HCT116 (cell line): Measurements from ENCODE around the gene SRPK2. TPM values are rescaled to one million over a fixed set of nuclear protein-coding genes. Genes with fewer than 3 reads are reported as not detected.

Experiments
- ATAC-seq: fragments of 200-7000 bp; cut with Tn5 transposase; 2 replicates; pipeline ENCODE4 v1.9.1; 2020; ENCODE audit warnings: mild to moderate bottlenecking, moderate library complexity
- BruUV-seq: library from RNA; stranded (reverse); fragments of 400-500 nt; replicated peaks from 2 replicates; lab custom pipeline; 2021; lab: Mats Ljungman, UMichigan
- CTCF ChIA-PET: fragments of 300-600 bp; sonication (Branson Sonifier 250); formaldehyde crosslinking; loops from one replicate; lab custom pipeline; 2021; ENCODE audit warnings: antibody characterized with exemption; lab: Charles Lee
- POLR2A ChIA-PET: fragments of 300-600, 350-600 bp; sonication (Branson Sonifier 250); formaldehyde crosslinking; loops from one replicate; lab custom pipeline; 2021; ENCODE audit warnings: antibody characterized with exemption; lab: Charles Lee
- RAD21 ChIA-PET, 2 experiments: fragments of 300-600 bp; sonication (Branson Sonifier 250); formaldehyde crosslinking; loops; one replicate each; lab custom pipeline; 2023; ENCODE audit warnings: low total read pairs in 2 of 2; ENCODE audit not compliant: uncharacterized antibody in 2 of 2, unreplicated experiment in 2 of 2, low non-redundant PET in 1 of 2; lab: Charles Lee
- DNase-seq: peaks from one replicate; pipeline ENCODE4 v3.0.0-alpha.2; 2010; ENCODE audit warnings: low read depth, low spot score
- H2AFZ ChIP-seq: fragments of 200-600 bp; shearing (Covaris generic), sonication (generic); 2 replicates; pipeline ENCODE4 v1.6.1; 2017; ENCODE audit warnings: low read depth, mixed run types, mixed read lengths, antibody characterized with exemption, low read length; ENCODE audit not compliant: poor library complexity, severe bottlenecking
- H3K27ac ChIP-seq: 2 replicates; pipeline ENCODE4 v1.5.1; 2012; ENCODE audit warnings: low read depth, low read length
- H3K27me3 ChIP-seq: fragments of 200-600 bp; sonication (generic); 2 replicates; pipeline ENCODE4 v1.6.1; 2016; ENCODE audit warnings: mixed run types, low read length, mixed read lengths; ENCODE audit not compliant: insufficient read depth
- H3K36me3 ChIP-seq, 2 experiments: fragments of 200-500 bp in 1 of 2; fragments of 200-600 bp in 1 of 2; sonication (Bioruptor generic) in 1 of 2; sonication (generic) in 1 of 2; 2 replicates each; pipeline versions ENCODE4 v1.5.1 to v1.6.1; 2014 to 2016; ENCODE audit warnings: low read length in 2 of 2, inconsistent platforms in 1 of 2, mixed read lengths in 1 of 2, mixed run types in 1 of 2; ENCODE audit not compliant: insufficient read depth in 2 of 2, control insufficient read depth in 1 of 2
- H3K4me1 ChIP-seq, 2 experiments: fragments of 200-600 bp in 1 of 2; sonication (generic) in 1 of 2; 2 replicates each; pipeline versions ENCODE4 v1.5.1 to v1.6.1; 2012 to 2017; ENCODE audit warnings: low read length in 2 of 2, inconsistent platforms in 1 of 2, mild to moderate bottlenecking in 1 of 2, mixed read lengths in 1 of 2, mixed run types in 1 of 2, moderate library complexity in 1 of 2; ENCODE audit not compliant: insufficient read depth in 2 of 2, control insufficient read depth in 1 of 2
- H3K4me2 ChIP-seq: fragments of 200-600 bp; sonication (generic); 2 replicates; pipeline ENCODE4 v1.6.1; 2017; ENCODE audit warnings: mixed run types, low read length, mixed read lengths
- H3K4me3 ChIP-seq, 2 experiments: fragments of 200-600 bp in 1 of 2; sonication (generic) in 1 of 2; replicated peaks in 1 of 2; 2 replicates each; pipeline ENCODE4 v1.5.1; 2011 to 2016; ENCODE audit warnings: low read length in 2 of 2, control low read depth in 1 of 2, low read depth in 1 of 2, mild to moderate bottlenecking in 1 of 2, mixed read lengths in 1 of 2, mixed run types in 1 of 2
- H3K79me2 ChIP-seq: fragments of 200-600 bp; sonication (generic); 2 replicates; pipeline ENCODE4 v1.6.1; 2017; ENCODE audit warnings: mild to moderate bottlenecking, mixed run types, low read length, moderate library complexity, mixed read lengths; ENCODE audit not compliant: insufficient read depth
- H3K9ac ChIP-seq: fragments of 200-600 bp; sonication (generic); 2 replicates; pipeline ENCODE4 v1.6.1; 2016; ENCODE audit warnings: low read length, mixed read lengths
- H3K9me2 ChIP-seq: fragments of 200-600 bp; sonication (generic), shearing (Covaris generic); 2 replicates; pipeline ENCODE4 v1.6.1; 2017; ENCODE audit warnings: mixed run types, mild to moderate bottlenecking, moderate library complexity; ENCODE audit not compliant: insufficient read depth
- H3K9me3 ChIP-seq, 2 experiments: fragments of 200-500 bp in 1 of 2; fragments of 200-600 bp in 1 of 2; sonication (Bioruptor generic) in 1 of 2; sonication (generic) in 1 of 2; 2 replicates each; pipeline ENCODE4 v1.6.1; 2014 to 2017; ENCODE audit warnings: low read length in 2 of 2, mixed read lengths in 2 of 2, inconsistent platforms in 1 of 2, low read depth in 1 of 2, mild to moderate bottlenecking in 1 of 2, mixed run types in 1 of 2, moderate library complexity in 1 of 2; ENCODE audit not compliant: control insufficient read depth in 1 of 2, insufficient read depth in 1 of 2
- H4K20me1 ChIP-seq: fragments of 200-600 bp; sonication (generic), shearing (Covaris generic); 2 replicates; pipeline ENCODE4 v1.6.1; 2017; ENCODE audit warnings: mixed run types, mild to moderate bottlenecking, moderate library complexity; ENCODE audit not compliant: insufficient read depth
- CTCF ChIP-seq, 3 experiments: fragments of 200-600 bp in 1 of 3; sonication (generic) in 1 of 3; IDR thresholded peaks in 2 of 3; conservative IDR thresholded peaks in 1 of 3; 2 replicates each; pipeline ENCODE4 v1.5.1; 2012 to 2017; ENCODE audit warnings: low read depth in 2 of 3, low read length in 2 of 3, antibody characterized with exemption in 1 of 3, borderline replicate concordance in 1 of 3, control low read depth in 1 of 3, mild to moderate bottlenecking in 1 of 3, mixed read lengths in 1 of 3, mixed run types in 1 of 3, moderate library complexity in 1 of 3; ENCODE audit not compliant: insufficient read depth in 1 of 3
- ELF1 ChIP-seq: IDR thresholded peaks from 2 replicates; pipeline ENCODE4 v1.6.1; 2012; ENCODE audit warnings: low read depth, borderline replicate concordance
- MAX ChIP-seq: IDR thresholded peaks from 2 replicates; pipeline ENCODE4 v1.6.1; 2012
- POLR2AphosphoS5 ChIP-seq: IDR thresholded peaks from 2 replicates; pipeline ENCODE4 v1.6.1; 2011; ENCODE audit warnings: mild to moderate bottlenecking, low read depth, low read length, moderate library complexity
- REST ChIP-seq: IDR thresholded peaks from 2 replicates; pipeline ENCODE4 v1.6.1; 2012; ENCODE audit warnings: low read depth
- SIN3A ChIP-seq: IDR thresholded peaks from 2 replicates; pipeline ENCODE4 v1.6.1; 2012; ENCODE audit warnings: low read depth
- TCF7L2 ChIP-seq: IDR thresholded peaks from 2 replicates; pipeline ENCODE4 v1.7.0; 2011; ENCODE audit warnings: borderline replicate concordance, inconsistent platforms; ENCODE audit not compliant: insufficient read depth, insufficient read length; ENCODE audit errors: extremely low read depth
- YY1 ChIP-seq: IDR thresholded peaks from 2 replicates; pipeline ENCODE4 v1.6.1; 2011; ENCODE audit warnings: low read length, low read depth, moderate library complexity, mild to moderate bottlenecking; ENCODE audit not compliant: insufficient replicate concordance; ENCODE audit errors: extremely low read depth
- ZBTB33 ChIP-seq: IDR thresholded peaks from 2 replicates; pipeline ENCODE4 v1.6.1; 2011; ENCODE audit warnings: mild to moderate bottlenecking, low read length, moderate library complexity; ENCODE audit not compliant: insufficient replicate concordance; ENCODE audit errors: extremely low read depth
- ZFX ChIP-seq: fragments of 450-650 bp; IDR thresholded peaks from 2 replicates; pipeline ENCODE4 v1.6.1; 2017
- ZNF274 ChIP-seq: fragments of 200-500 bp; sonication (Bioruptor generic); IDR thresholded peaks from 2 replicates; pipeline ENCODE4 v1.6.1; 2014; ENCODE audit warnings: mild to moderate bottlenecking, low read depth, low read length, inconsistent platforms
- intact Hi-C: fragments of 100-400 bp; cut with micrococcal nuclease; formaldehyde crosslinking; loops from 2 replicates; pipeline ENCODE4 v1.10.0; 2022
- total RNA-seq: library from RNA; stranded (reverse); gene quantifications from one replicate; pipeline ENCODE4 v1.2.1, GENCODE V29; 2021; ENCODE audit not compliant: unreplicated experiment

Gene SRPK2
- total RNA-seq, 1 experiment from 2014 or later, result 37.4 TPM

GRCh38 chr7:105122619-105123018 lies 266.1 kb downstream of the SRPK2 start:
- Histone ChIP-seq H3K4me2 (no peak overlapping the region), H3K27me3 (no peaks in the 10 kb centered on the region), H3K79me2 (no peaks in the 10 kb centered on the region), H3K27ac (no peak overlapping the region), H3K9me3 (no peaks in the 10 kb centered on the region), H3K9me2 (no peaks in the 10 kb centered on the region), H3K36me3 (0 out of 4 replicates have a peak, but pooled peaks cover 0 to 3% of the 10 kb centered on the region in 2 experiments), H3K4me1 (no peaks in the 10 kb centered on the region), H2AFZ (no peak overlapping the region), H3K9ac (no peak overlapping the region), H3K4me3 (no peak overlapping the region)
- POLR2A ChIA-PET, result no interaction called here
- CTCF ChIA-PET, result no interaction called here
- no TSS peak for BruUV-seq
- RAD21 ChIA-PET, result no interaction called here
- intact Hi-C loops, result no loop called here
- DNase-seq, result no peak
- no peak for ATAC-seq
- TF ChIP-seq POLR2AphosphoS5 (no peak), ZBTB33 (no peak), YY1 (no peak), MAX (no peak), ZFX (no peak), SIN3A (no peak), REST (no peak), ELF1 (no peak), CTCF (IDR thresholded peaks at IDR 0.05 in 2 of 3, conservative IDR thresholded peaks at IDR 0.05 in 1 of 3; ENCODE audit: borderline replicate concordance in 1 of 3, insufficient read depth in 1 of 3, low read depth in 2 of 3, low read length in 2 of 3) (no peak), TCF7L2 (no peak), ZNF274 (no peak)
- TF ChIP-seq, all 23 proteins: peak for 0
- no peaks in the 10 kb centered on the region for H4K20me1 ChIP-seq
